HepG2 (cell line): ENCODE data around the gene UBE2H. TPM values are rescaled to one million over a fixed set of nuclear protein-coding genes. Genes with fewer than 3 reads are reported as not detected.

Experiments used
- ATAC-seq: fragments of 200-7000 bp; cut with Tn5 transposase; 3 replicates; pipeline ENCODE4 v1.9.1; 2020; ENCODE audit warnings: mild to moderate bottlenecking, moderate library complexity
- BruUV-seq: library from RNA; stranded (reverse); fragments of 400-500 nt; replicated peaks from 2 replicates; lab custom pipeline; 2021; lab: Mats Ljungman, UMichigan
- CTCF ChIA-PET: fragments of 300-600 bp; formaldehyde crosslinking; extraction: SDS; loops from one replicate; lab custom pipeline; 2021; ENCODE audit warnings: low total read pairs, inconsistent platforms, low intra/inter-chr PET ratio; lab: Yijun Ruan, JAX
- POLR2A ChIA-PET: fragments of 350-600 bp; sonication (Branson Sonifier 250); formaldehyde crosslinking; loops from one replicate; lab custom pipeline; 2020; ENCODE audit warnings: antibody characterized with exemption, inconsistent platforms; lab: Yijun Ruan, JAX
- DNase-seq: peaks from one replicate; pipeline ENCODE4 v3.0.0-alpha.2; 2015; ENCODE audit warnings: low spot score
- FAIRE-seq: peaks from 3 replicates; lab custom pipeline; 2011; peaks lifted over from hg19 to GRCh38; lab: Jason Lieb, UNC
- H2AFZ ChIP-seq: one replicate; pipeline ENCODE4 v1.6.1; 2011; ENCODE audit warnings: low read length, inconsistent platforms
- H3K27ac ChIP-seq: fragments of 300-600 bp; 3 replicates; pipeline ENCODE4 v1.8.0; 2011; ENCODE audit warnings: mixed run types, mild to moderate bottlenecking, mixed read lengths, low read length, inconsistent platforms; ENCODE audit not compliant: insufficient read depth; ENCODE audit errors: extremely low read length
- H3K27me3 ChIP-seq, 2 experiments: fragments of 200-600 bp in 1 of 2; 2 replicates in 1 of 2; 3 replicates in 1 of 2; pipeline versions ENCODE4 v1.6.0 to v1.8.0; 2011; ENCODE audit warnings: low read length in 2 of 2, mild to moderate bottlenecking in 2 of 2, moderate library complexity in 2 of 2, inconsistent platforms in 1 of 2; ENCODE audit not compliant: insufficient read depth in 2 of 2, control insufficient read depth in 1 of 2
- H3K36me3 ChIP-seq, 2 experiments: fragments of 200-600 bp in 1 of 2; replicated peaks in 1 of 2; 2 replicates in 1 of 2; 3 replicates in 1 of 2; pipeline versions ENCODE4 v1.5.1 to v1.8.0; 2011; ENCODE audit warnings: low read length in 2 of 2, inconsistent platforms in 1 of 2; ENCODE audit not compliant: insufficient read depth in 2 of 2, control insufficient read depth in 1 of 2
- H3K4me1 ChIP-seq: 2 replicates; pipeline ENCODE4 v1.5.1; 2012; ENCODE audit warnings: low read length, inconsistent platforms; ENCODE audit not compliant: insufficient read depth
- H3K4me2 ChIP-seq: 2 replicates; pipeline ENCODE4 v1.6.0; 2011; ENCODE audit warnings: low read depth, low read length, inconsistent platforms
- H3K4me3 ChIP-seq, 3 experiments: fragments of 200-600 bp in 1 of 3; sonication (generic), shearing (Covaris generic) in 1 of 3; replicated peaks in 1 of 3; 2 replicates each; pipeline ENCODE4 v1.5.1; 2011 to 2016; ENCODE audit warnings: low read length in 3 of 3, inconsistent platforms in 2 of 3, low read depth in 2 of 3, mild to moderate bottlenecking in 2 of 3, control low read depth in 1 of 3, mixed read lengths in 1 of 3; ENCODE audit not compliant: insufficient read depth in 1 of 3
- H3K79me2 ChIP-seq: one replicate; pipeline ENCODE4 v1.6.1; 2011; ENCODE audit warnings: low read length, inconsistent platforms; ENCODE audit not compliant: insufficient read depth
- H3K9ac ChIP-seq: 2 replicates; pipeline ENCODE4 v1.6.0; 2011; ENCODE audit warnings: mild to moderate bottlenecking, low read depth, low read length, inconsistent platforms; ENCODE audit not compliant: insufficient read depth
- H3K9me3 ChIP-seq: 2 replicates; pipeline ENCODE4 v1.5.1; 2012; ENCODE audit warnings: mild to moderate bottlenecking, low read length
- H4K20me1 ChIP-seq: 2 replicates; pipeline ENCODE4 v1.6.0; 2011; ENCODE audit warnings: inconsistent platforms, mild to moderate bottlenecking, low read length, moderate library complexity; ENCODE audit not compliant: insufficient read depth
- BCL3 ChIP-seq: sonication (generic); formaldehyde crosslinking; IDR thresholded peaks from 2 replicates; pipeline ENCODE4 v1.5.1; 2020; ENCODE audit warnings: mild to moderate bottlenecking, missing genetic modification reagents, moderate library complexity
- CBX5 ChIP-seq: sonication (generic); formaldehyde crosslinking; IDR thresholded peaks from 2 replicates; pipeline ENCODE4 v1.4.0; 2020; ENCODE audit warnings: missing genetic modification reagents, borderline replicate concordance
- HNF4G ChIP-seq, 2 experiments: sonication (generic) in 1 of 2; formaldehyde crosslinking in 1 of 2; IDR thresholded peaks; 2 replicates each; pipeline versions ENCODE4 v1.4.0 to v1.6.1; 2011 to 2020; ENCODE audit warnings: borderline replicate concordance in 2 of 2, low read depth in 2 of 2, mild to moderate bottlenecking in 2 of 2, low read length in 1 of 2, missing genetic modification reagents in 1 of 2, moderate library complexity in 1 of 2
- KDM5B ChIP-seq: sonication (generic); formaldehyde crosslinking; IDR thresholded peaks from 2 replicates; pipeline ENCODE4 v1.4.0; 2020; ENCODE audit warnings: missing genetic modification reagents, mild to moderate bottlenecking, borderline replicate concordance
- MXD3 ChIP-seq: IDR thresholded peaks from 2 replicates; pipeline ENCODE4 v1.6.1; 2016; ENCODE audit warnings: mild to moderate bottlenecking, missing biosample characterization, missing genetic modification reagents
- PITX1 ChIP-seq: sonication (generic); formaldehyde crosslinking; IDR thresholded peaks from 2 replicates; pipeline ENCODE4 v1.5.1; 2020; ENCODE audit warnings: mild to moderate bottlenecking, missing genetic modification reagents
- STAT6 ChIP-seq: sonication (generic); formaldehyde crosslinking; IDR thresholded peaks from 2 replicates; pipeline ENCODE4 v1.4.0; 2020; ENCODE audit warnings: missing genetic modification reagents, mild to moderate bottlenecking, borderline replicate concordance
- TCF7 ChIP-seq: sonication (generic); IDR thresholded peaks from 2 replicates; pipeline ENCODE4 v1.6.1; 2016; ENCODE audit warnings: antibody characterized with exemption, low read depth
- ZBTB42 ChIP-seq: sonication (generic); formaldehyde crosslinking; IDR thresholded peaks from 2 replicates; pipeline ENCODE4 v1.5.0; 2020; ENCODE audit warnings: mild to moderate bottlenecking, missing genetic modification reagents
- ZNF24 ChIP-seq: fragments of 450-650 bp; IDR thresholded peaks from 2 replicates; pipeline ENCODE4 v1.6.1; 2017; ENCODE audit warnings: antibody characterized with exemption, mild to moderate bottlenecking
- WGBS: methylation state at CpG from one replicate; pipeline ENCODE4 v1.1.6; 2017; ENCODE audit warnings: low lambda C conversion rate; 5-methylcytosine and 5-hydroxymethylcytosine counted together
- in situ Hi-C: cut with HindIII; loops from 2 replicates; pipeline ENCODE4 v1.10.0; 2017; ENCODE audit warnings: low pct_unique_long_range_greater_than_20kb; ENCODE audit not compliant: extremely low pct_ligation_motif_present
- intact Hi-C: fragments of 100-400 bp; cut with micrococcal nuclease; formaldehyde crosslinking; loops from one replicate; pipeline ENCODE4 v1.10.0; 2022; ENCODE audit not compliant: unreplicated experiment
- polyA plus RNA-seq, 8 experiments: library from polyadenylated mRNA; depleted of rRNA in 3 of 8; stranded (reverse) in 7 of 8; unstranded in 1 of 8; fragments of >200 nt; fragmentation: Illumina TruSeq in 4 of 8; extraction: Trizol in 4 of 8; gene quantifications; 2 replicates each; pipeline versions ENCODE4 v1.2.1 to v1.2.3, GENCODE V29; 2011 to 2016; ENCODE audit warnings: low read depth in 4 of 8, missing spikeins in 1 of 8, mixed read lengths in 1 of 8; ENCODE audit not compliant: insufficient read depth in 1 of 8
- total RNA-seq, 5 experiments: library from RNA; depleted of rRNA; stranded (reverse); fragments of >200 nt; fragmentation: Illumina TruSeq; extraction: Trizol; gene quantifications; 2 replicates each; pipeline ENCODE4 v1.2.3, GENCODE V29; 2016; ENCODE audit warnings: low read depth in 1 of 5
- TF ChIP-seq, protein P1 (sequence below): sonication (generic); formaldehyde crosslinking; IDR thresholded peaks from 2 replicates; pipeline ENCODE4 v1.5.1; 2020; ENCODE audit warnings: mild to moderate bottlenecking, missing genetic modification reagents
- TF ChIP-seq, protein P2 (sequence below): sonication (generic); formaldehyde crosslinking; IDR thresholded peaks from 2 replicates; pipeline ENCODE4 v1.8.1; 2022; ENCODE audit warnings: mild to moderate bottlenecking, missing genetic modification reagents
- TF ChIP-seq, protein P3 (sequence below): IDR thresholded peaks from 2 replicates; pipeline ENCODE4 v1.6.1; 2016; ENCODE audit warnings: low read depth, control low read depth

The UBE2H gene
- total and polyA plus RNA-seq, 2 of the 13 experiments (the other 11 are each of a cell fraction or from before 2014, with no cell fraction given) = 15.5 to 40.1 TPM

GRCh38 chr7:129827467-129827990 is 125.2 kb downstream of the UBE2H start:
- H4K20me1 ChIP-seq = no peaks in the 10 kb centered on the region
- in situ Hi-C loops (loop anchor here (5.0 kb wide), 1 partner anchor 165 kb away; no protein-coding TSS in a partner anchor), intact Hi-C loops (no loop called here)
- no peak overlapping the region for H3K9ac ChIP-seq
- FAIRE-seq = no peak
- no peak for ATAC-seq
- peaks cover 0 to 3% of the 10 kb centered on the region in 2 experiments; a peak in 1 of 5 replicates for H3K36me3 ChIP-seq
- ChIA-PET CTCF (interaction anchor here (3.3 kb wide), 1 partner anchor 163 kb away, joined by 20 read pairs; no protein-coding TSS in a partner anchor), POLR2A (no interaction called here)
- no TSS peak for BruUV-seq
- H3K79me2 ChIP-seq = no peaks in the 10 kb centered on the region
- peaks cover 25% of the 10 kb centered on the region for H3K4me1 ChIP-seq
- H3K27ac ChIP-seq = no peak overlapping the region
- H3K27me3 ChIP-seq = no peaks in the 10 kb centered on the region; a peak in 1 of 5 replicates
- no peak overlapping the region for H3K4me3 ChIP-seq
- no peak overlapping the region for H2AFZ ChIP-seq
- no peak overlapping the region for H3K4me2 ChIP-seq
- DNase-seq = no peak
- no peaks in the 10 kb centered on the region for H3K9me3 ChIP-seq
- WGBS = 66% methylated on average over 5 of the region's 9 CpGs
- TF ChIP-seq ZBTB42 = no peak
- TF ChIP-seq MXD3 (CRISPR knock-in tag) = no peak
- TF ChIP-seq PITX1 = no peak
- TF ChIP-seq STAT6 (CRISPR knock-in tag) = no peak
- TF ChIP-seq, protein P1, sequence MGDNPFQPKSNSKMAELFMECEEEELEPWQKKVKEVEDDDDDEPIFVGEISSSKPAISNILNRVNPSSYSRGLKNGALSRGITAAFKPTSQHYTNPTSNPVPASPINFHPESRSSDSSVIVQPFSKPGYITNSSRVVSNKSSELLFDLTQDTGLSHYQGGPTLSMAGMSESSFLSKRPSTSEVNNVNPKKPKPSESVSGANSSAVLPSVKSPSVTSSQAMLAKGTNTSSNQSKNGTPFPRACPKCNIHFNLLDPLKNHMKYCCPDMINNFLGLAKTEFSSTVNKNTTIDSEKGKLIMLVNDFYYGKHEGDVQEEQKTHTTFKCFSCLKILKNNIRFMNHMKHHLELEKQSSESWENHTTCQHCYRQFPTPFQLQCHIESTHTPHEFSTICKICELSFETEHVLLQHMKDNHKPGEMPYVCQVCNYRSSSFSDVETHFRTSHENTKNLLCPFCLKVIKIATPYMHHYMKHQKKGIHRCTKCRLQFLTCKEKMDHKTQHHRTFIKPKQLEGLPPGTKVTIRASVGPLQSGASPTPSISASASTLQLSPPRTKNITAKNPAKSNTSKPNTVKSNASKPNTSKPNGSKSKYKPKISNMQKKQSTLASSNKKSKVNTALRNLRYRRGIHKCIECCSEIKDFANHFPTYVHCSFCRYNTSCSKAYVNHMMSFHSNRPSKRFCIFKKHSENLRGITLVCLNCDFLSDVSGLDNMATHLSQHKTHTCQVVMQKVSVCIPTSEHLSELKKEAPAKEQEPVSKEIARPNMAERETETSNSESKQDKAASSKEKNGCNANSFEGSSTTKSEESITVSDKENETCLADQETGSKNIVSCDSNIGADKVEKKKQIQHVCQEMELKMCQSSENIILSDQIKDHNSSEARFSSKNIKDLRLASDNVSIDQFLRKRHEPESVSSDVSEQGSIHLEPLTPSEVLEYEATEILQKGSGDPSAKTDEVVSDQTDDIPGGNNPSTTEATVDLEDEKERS = no peak
- no peak for TF ChIP-seq ZNF24
- TF ChIP-seq BCL3 = no peak
- TF ChIP-seq KDM5B (CRISPR knock-in tag) = no peak
- TF ChIP-seq TCF7 = no peak
- TF ChIP-seq HNF4G (IDR thresholded peaks at IDR 0.05; ENCODE audit: borderline replicate concordance, low read depth, low read length) = no peak
- no peak for TF ChIP-seq HNF4G (CRISPR knock-in tag; IDR thresholded peaks at IDR 0.05; ENCODE audit: borderline replicate concordance, low read depth)
- TF ChIP-seq, protein P2, sequence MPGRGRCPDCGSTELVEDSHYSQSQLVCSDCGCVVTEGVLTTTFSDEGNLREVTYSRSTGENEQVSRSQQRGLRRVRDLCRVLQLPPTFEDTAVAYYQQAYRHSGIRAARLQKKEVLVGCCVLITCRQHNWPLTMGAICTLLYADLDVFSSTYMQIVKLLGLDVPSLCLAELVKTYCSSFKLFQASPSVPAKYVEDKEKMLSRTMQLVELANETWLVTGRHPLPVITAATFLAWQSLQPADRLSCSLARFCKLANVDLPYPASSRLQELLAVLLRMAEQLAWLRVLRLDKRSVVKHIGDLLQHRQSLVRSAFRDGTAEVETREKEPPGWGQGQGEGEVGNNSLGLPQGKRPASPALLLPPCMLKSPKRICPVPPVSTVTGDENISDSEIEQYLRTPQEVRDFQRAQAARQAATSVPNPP (CRISPR knock-in tag) = no peak
- TF ChIP-seq CBX5 (CRISPR knock-in tag) = no peak
- TF ChIP-seq, protein P3, sequence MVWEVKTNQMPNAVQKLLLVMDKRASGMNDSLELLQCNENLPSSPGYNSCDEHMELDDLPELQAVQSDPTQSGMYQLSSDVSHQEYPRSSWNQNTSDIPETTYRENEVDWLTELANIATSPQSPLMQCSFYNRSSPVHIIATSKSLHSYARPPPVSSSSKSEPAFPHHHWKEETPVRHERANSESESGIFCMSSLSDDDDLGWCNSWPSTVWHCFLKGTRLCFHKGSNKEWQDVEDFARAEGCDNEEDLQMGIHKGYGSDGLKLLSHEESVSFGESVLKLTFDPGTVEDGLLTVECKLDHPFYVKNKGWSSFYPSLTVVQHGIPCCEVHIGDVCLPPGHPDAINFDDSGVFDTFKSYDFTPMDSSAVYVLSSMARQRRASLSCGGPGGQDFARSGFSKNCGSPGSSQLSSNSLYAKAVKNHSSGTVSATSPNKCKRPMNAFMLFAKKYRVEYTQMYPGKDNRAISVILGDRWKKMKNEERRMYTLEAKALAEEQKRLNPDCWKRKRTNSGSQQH (CRISPR knock-in tag) = no peak
